Astrocyte (in vitro differentiated cells and primary cell): ENCODE measurements around the gene CDK14. TPM values are rescaled to one million over a fixed set of nuclear protein-coding genes. Genes with fewer than 3 reads are reported as not detected.

ENCODE experiments used
- DNase-seq: peaks from one replicate; pipeline ENCODE4 v3.0.0-alpha.2; 2010; ENCODE audit warnings: low read depth
- FAIRE-seq: peaks from 2 replicates; lab custom pipeline; 2011; peaks lifted over from hg19 to GRCh38; lab: Jason Lieb, UNC
- H2AFZ ChIP-seq: 2 replicates; pipeline ENCODE4 v1.6.0; 2012; ENCODE audit warnings: low read depth, low read length, inconsistent platforms
- H3K27ac ChIP-seq: 2 replicates; pipeline ENCODE4 v1.5.1; 2011; ENCODE audit warnings: low read depth, low read length, inconsistent platforms
- H3K27me3 ChIP-seq: 2 replicates; pipeline ENCODE4 v1.6.0; 2011; ENCODE audit warnings: low read length, inconsistent platforms; ENCODE audit not compliant: insufficient read depth
- H3K36me3 ChIP-seq: 2 replicates; pipeline ENCODE4 v1.5.1; 2011; ENCODE audit warnings: low read length, inconsistent platforms; ENCODE audit not compliant: insufficient read depth
- H3K4me1 ChIP-seq: 2 replicates; pipeline ENCODE4 v1.5.1; 2011; ENCODE audit warnings: low read length, inconsistent platforms; ENCODE audit not compliant: insufficient read depth
- H3K4me2 ChIP-seq: 2 replicates; pipeline ENCODE4 v1.6.0; 2012; ENCODE audit warnings: low read length, inconsistent platforms
- H3K4me3 ChIP-seq: 2 replicates; pipeline ENCODE4 v1.5.1; 2011; ENCODE audit warnings: low read depth, mild to moderate bottlenecking, low read length, inconsistent platforms; ENCODE audit not compliant: insufficient read depth
- H3K79me2 ChIP-seq: 2 replicates; pipeline ENCODE4 v1.6.0; 2012; ENCODE audit warnings: mild to moderate bottlenecking, low read length, inconsistent platforms; ENCODE audit not compliant: insufficient read depth
- H3K9ac ChIP-seq: 2 replicates; pipeline ENCODE4 v1.6.0; 2012; ENCODE audit warnings: mild to moderate bottlenecking, low read length, inconsistent platforms
- H3K9me3 ChIP-seq: 2 replicates; pipeline ENCODE4 v1.5.1; 2012; ENCODE audit warnings: low read depth, mild to moderate bottlenecking, low read length, inconsistent platforms; ENCODE audit not compliant: insufficient read depth
- H4K20me1 ChIP-seq: 2 replicates; pipeline ENCODE4 v1.6.0; 2012; ENCODE audit warnings: low read length, inconsistent platforms; ENCODE audit not compliant: insufficient read depth
- H3K27ac Mint-ChIP-seq: one replicate; pipeline ENCODE4 v1.8.0; 2021; ENCODE audit warnings: mild to moderate bottlenecking, mixed read lengths; ENCODE audit not compliant: unreplicated experiment
- H3K27me3 Mint-ChIP-seq: one replicate; pipeline ENCODE4 v1.8.0; 2021; ENCODE audit warnings: low read depth, mixed read lengths; ENCODE audit not compliant: unreplicated experiment
- H3K36me3 Mint-ChIP-seq: one replicate; pipeline ENCODE4 v1.8.0; 2021; ENCODE audit warnings: low read depth, mixed read lengths; ENCODE audit not compliant: unreplicated experiment
- H3K4me1 Mint-ChIP-seq: one replicate; pipeline ENCODE4 v1.8.0; 2021; ENCODE audit warnings: low read depth, mixed read lengths; ENCODE audit not compliant: unreplicated experiment
- H3K4me3 Mint-ChIP-seq: one replicate; pipeline ENCODE4 v1.8.0; 2021; ENCODE audit warnings: mild to moderate bottlenecking, moderate library complexity, mixed read lengths; ENCODE audit not compliant: unreplicated experiment
- H3K9me3 Mint-ChIP-seq: one replicate; pipeline ENCODE4 v1.8.0; 2021; ENCODE audit warnings: mild to moderate bottlenecking, mixed read lengths; ENCODE audit not compliant: unreplicated experiment
- EZH2 ChIP-seq: IDR thresholded peaks from 2 replicates; pipeline ENCODE4 v1.6.1; 2012; ENCODE audit warnings: mild to moderate bottlenecking, low read length, inconsistent platforms; ENCODE audit not compliant: insufficient read depth
- total RNA-seq: library from RNA; stranded (reverse); gene quantifications from 2 replicates; pipeline ENCODE4 v1.2.1, GENCODE V29; 2021
- TF ChIP-seq, protein P1 (sequence below): IDR thresholded peaks from 2 replicates; pipeline ENCODE4 v1.5.1; 2011; ENCODE audit warnings: low read depth, mild to moderate bottlenecking, inconsistent platforms, low read length, moderate library complexity; ENCODE audit not compliant: insufficient read depth

The CDK14 gene
- total RNA-seq, 1 donor from 2014 or later = 30.2 TPM

DNA sequence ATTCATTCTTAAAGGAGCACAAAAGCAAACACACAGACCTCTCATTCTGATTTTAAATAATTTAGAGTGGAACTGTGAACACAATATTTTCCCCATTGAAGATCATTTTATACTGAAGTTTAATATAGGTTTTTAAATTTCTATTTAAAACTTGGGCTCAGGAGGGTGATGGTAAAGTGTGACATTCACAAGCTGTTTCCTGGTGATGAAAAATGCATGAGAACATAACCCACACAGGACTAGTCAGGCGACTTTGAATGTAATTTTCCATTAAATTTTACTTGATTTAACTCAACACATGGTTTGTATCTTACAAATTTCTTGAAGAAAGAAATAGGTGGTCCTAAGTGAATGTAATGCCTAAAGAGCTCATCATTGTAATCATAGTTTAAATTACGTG, 143.6 kb downstream of the CDK14 start:
- H3K4me3 ChIP-seq = no peak overlapping the region
- H3K36me3 ChIP-seq = no peaks in the 10 kb centered on the region
- H3K4me3 Mint-ChIP-seq = no peak overlapping the region

DNA sequence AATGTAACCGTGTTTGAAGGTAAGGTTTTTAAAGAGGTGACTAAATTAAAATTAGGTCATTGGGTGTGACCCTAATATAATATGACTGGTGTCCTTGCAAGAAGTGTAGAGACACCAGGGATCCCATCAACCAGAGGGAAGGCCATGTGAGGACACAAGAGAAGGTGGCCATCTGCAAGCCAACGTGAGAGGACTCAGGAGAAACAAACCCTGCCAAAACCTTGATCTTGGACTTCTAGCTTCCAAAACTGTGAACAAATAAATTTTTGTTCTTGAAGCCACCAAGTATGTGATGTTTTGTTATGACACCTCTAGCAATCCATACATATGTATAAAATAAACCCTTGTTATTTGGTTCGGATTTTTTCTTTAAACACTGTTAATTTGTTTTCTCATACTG, 144.3 kb downstream of the CDK14 start:
- TF ChIP-seq, protein P1, sequence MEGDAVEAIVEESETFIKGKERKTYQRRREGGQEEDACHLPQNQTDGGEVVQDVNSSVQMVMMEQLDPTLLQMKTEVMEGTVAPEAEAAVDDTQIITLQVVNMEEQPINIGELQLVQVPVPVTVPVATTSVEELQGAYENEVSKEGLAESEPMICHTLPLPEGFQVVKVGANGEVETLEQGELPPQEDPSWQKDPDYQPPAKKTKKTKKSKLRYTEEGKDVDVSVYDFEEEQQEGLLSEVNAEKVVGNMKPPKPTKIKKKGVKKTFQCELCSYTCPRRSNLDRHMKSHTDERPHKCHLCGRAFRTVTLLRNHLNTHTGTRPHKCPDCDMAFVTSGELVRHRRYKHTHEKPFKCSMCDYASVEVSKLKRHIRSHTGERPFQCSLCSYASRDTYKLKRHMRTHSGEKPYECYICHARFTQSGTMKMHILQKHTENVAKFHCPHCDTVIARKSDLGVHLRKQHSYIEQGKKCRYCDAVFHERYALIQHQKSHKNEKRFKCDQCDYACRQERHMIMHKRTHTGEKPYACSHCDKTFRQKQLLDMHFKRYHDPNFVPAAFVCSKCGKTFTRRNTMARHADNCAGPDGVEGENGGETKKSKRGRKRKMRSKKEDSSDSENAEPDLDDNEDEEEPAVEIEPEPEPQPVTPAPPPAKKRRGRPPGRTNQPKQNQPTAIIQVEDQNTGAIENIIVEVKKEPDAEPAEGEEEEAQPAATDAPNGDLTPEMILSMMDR = no peak
- no peak for TF ChIP-seq EZH2
- no peaks in the 10 kb centered on the region for H3K36me3 Mint-ChIP-seq

More for the DNA sequence above, 143.6 kb downstream of the CDK14 start:
- H3K79me2 ChIP-seq = no peaks in the 10 kb centered on the region
- no peak overlapping the region for H3K9ac ChIP-seq
- no peaks in the 10 kb centered on the region for H3K27me3 ChIP-seq
- Mint-ChIP-seq H3K9me3 (no peaks in the 10 kb centered on the region), H3K4me1 (peaks cover 3% of the 10 kb centered on the region), H3K27ac (no peak overlapping the region), H3K27me3 (no peaks in the 10 kb centered on the region), H3K36me3 (peaks cover 4% of the 10 kb centered on the region)
- no peak for FAIRE-seq
- no peak overlapping the region for H2AFZ ChIP-seq
- H3K27ac ChIP-seq = no peak overlapping the region
- H4K20me1 ChIP-seq = no peaks in the 10 kb centered on the region
- TF ChIP-seq EZH2 = no peak
- TF ChIP-seq, protein P1 = no peak
- DNase-seq = no peak
- H3K4me1 ChIP-seq = no peaks in the 10 kb centered on the region
- no peak overlapping the region for H3K4me2 ChIP-seq
- H3K9me3 ChIP-seq = no peaks in the 10 kb centered on the region

DNA sequence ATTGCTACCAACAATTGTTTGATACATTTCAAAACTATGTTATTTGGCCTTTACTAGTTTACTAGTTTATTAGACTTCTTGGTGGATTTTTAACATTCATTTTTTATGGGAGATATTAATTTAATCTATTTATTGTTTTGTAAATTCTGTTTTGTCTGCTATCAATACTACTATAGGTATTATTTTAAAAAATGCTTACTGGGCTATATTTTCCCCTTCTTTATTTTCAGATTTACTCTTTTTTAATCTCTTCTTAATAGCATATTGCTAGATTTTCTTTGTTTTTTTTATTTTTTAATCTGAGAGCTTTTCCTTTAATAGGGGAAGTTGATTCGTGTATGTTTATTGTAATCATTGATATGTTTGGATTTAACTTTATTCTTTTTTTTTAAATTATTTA, 147.5 kb downstream of the CDK14 start:
- no peaks in the 10 kb centered on the region for H3K9me3 ChIP-seq
- Mint-ChIP-seq H3K36me3 (no peaks in the 10 kb centered on the region), H3K4me1 (no peaks in the 10 kb centered on the region), H3K9me3 (no peaks in the 10 kb centered on the region), H3K27me3 (no peaks in the 10 kb centered on the region), H3K27ac (no peak overlapping the region), H3K4me3 (no peak overlapping the region)
- DNase-seq (no peak), FAIRE-seq (no peak)
- no peak overlapping the region for H2AFZ ChIP-seq
- TF ChIP-seq, protein P1 = no peak
- TF ChIP-seq EZH2 = no peak
- no peaks in the 10 kb centered on the region for H3K36me3 ChIP-seq
- H3K27ac ChIP-seq = no peak overlapping the region
- peaks cover 4% of the 10 kb centered on the region for H3K79me2 ChIP-seq
- no peaks in the 10 kb centered on the region for H4K20me1 ChIP-seq
- no peak overlapping the region for H3K9ac ChIP-seq
- no peak overlapping the region for H3K4me2 ChIP-seq
- H3K4me3 ChIP-seq = no peak overlapping the region
- H3K4me1 ChIP-seq = no peaks in the 10 kb centered on the region
- H3K27me3 ChIP-seq = no peaks in the 10 kb centered on the region

More for the DNA sequence above, 144.3 kb downstream of the CDK14 start:
- Histone ChIP-seq H3K9ac (no peak overlapping the region), H3K27ac (no peak overlapping the region), H3K9me3 (no peaks in the 10 kb centered on the region), H4K20me1 (no peaks in the 10 kb centered on the region), H3K36me3 (no peaks in the 10 kb centered on the region), H3K4me2 (no peak overlapping the region), H2AFZ (no peak overlapping the region), H3K4me3 (no peak overlapping the region), H3K79me2 (no peaks in the 10 kb centered on the region), H3K4me1 (no peaks in the 10 kb centered on the region), H3K27me3 (no peaks in the 10 kb centered on the region)
- peaks cover 3% of the 10 kb centered on the region for H3K4me1 Mint-ChIP-seq
- FAIRE-seq (no peak), DNase-seq (no peak)
- no peaks in the 10 kb centered on the region for H3K27me3 Mint-ChIP-seq
- no peak overlapping the region for H3K27ac Mint-ChIP-seq
- no peaks in the 10 kb centered on the region for H3K9me3 Mint-ChIP-seq
- no peak overlapping the region for H3K4me3 Mint-ChIP-seq
